GM19324 (cell line): ENCODE results near the gene HLF.

Source experiments
- ATAC-seq: cut with Tn5 transposase; IDR thresholded peaks from one replicate; pipeline ENCODE4 v1.9.1; 2021; ENCODE audit warnings: mild to moderate bottlenecking, moderate library complexity; ENCODE audit not compliant: unreplicated experiment, low FRiP score

HLF gene

GRCh38 chr17:55288356-55289105 lies 23.8 kb downstream of the HLF start:
- no peak for ATAC-seq

- ATAC-seq: no peak
Measured at GRCh38 chr17:55289106-55289446, 24.3 kb downstream of the HLF start.

GRCh38 chr17:55289978-55290377 lies 25.2 kb downstream of the HLF start:
- ATAC-seq: no peak

- ATAC-seq: no peak
Measured at GRCh38 chr17:55290492-55291113, 25.8 kb downstream of the HLF start.

GRCh38 chr17:55291114-55291507 lies 26.4 kb downstream of the HLF start:
- no peak for ATAC-seq

GRCh38 chr17:55292094-55292493 lies 27.3 kb downstream of the HLF start:
- no peak for ATAC-seq

- ATAC-seq: no peak
Measured at GRCh38 chr17:55294042-55294751, 29.4 kb downstream of the HLF start.

- no peak for ATAC-seq
Measured at GRCh38 chr17:55295411-55296170, 30.8 kb downstream of the HLF start.

GRCh38 chr17:55296171-55296695 lies 31.5 kb downstream of the HLF start:
- no peak for ATAC-seq

GRCh38 chr17:55296699-55297098 lies 31.9 kb downstream of the HLF start:
- ATAC-seq: no peak

GRCh38 chr17:55298111-55298730 lies 33.5 kb downstream of the HLF start:
- no peak for ATAC-seq

- ATAC-seq: no peak
Measured at GRCh38 chr17:55299162-55299838, 34.5 kb downstream of the HLF start.

- no peak for ATAC-seq
Measured at GRCh38 chr17:55299890-55300289, 35.1 kb downstream of the HLF start.

- no peak for ATAC-seq
Measured at GRCh38 chr17:55300479-55301290, 35.9 kb downstream of the HLF start.

- ATAC-seq: no peak
Measured at GRCh38 chr17:55301521-55302406, 37.0 kb downstream of the HLF start.

GRCh38 chr17:55302407-55302787 lies 37.6 kb downstream of the HLF start:
- no peak for ATAC-seq

- no peak for ATAC-seq
Measured at GRCh38 chr17:55303008-55303493, 38.3 kb downstream of the HLF start.

GRCh38 chr17:55303701-55304145 lies 39.0 kb downstream of the HLF start:
- no peak for ATAC-seq
